ENCODE data around the gene ATOH1. TPM values are rescaled to one million over a fixed set of nuclear protein-coding genes. Genes with fewer than 3 reads are reported as not detected.

ATOH1 gene
- total RNA-seq, 1 experiment from 2014 or later, result not detected

DNA sequence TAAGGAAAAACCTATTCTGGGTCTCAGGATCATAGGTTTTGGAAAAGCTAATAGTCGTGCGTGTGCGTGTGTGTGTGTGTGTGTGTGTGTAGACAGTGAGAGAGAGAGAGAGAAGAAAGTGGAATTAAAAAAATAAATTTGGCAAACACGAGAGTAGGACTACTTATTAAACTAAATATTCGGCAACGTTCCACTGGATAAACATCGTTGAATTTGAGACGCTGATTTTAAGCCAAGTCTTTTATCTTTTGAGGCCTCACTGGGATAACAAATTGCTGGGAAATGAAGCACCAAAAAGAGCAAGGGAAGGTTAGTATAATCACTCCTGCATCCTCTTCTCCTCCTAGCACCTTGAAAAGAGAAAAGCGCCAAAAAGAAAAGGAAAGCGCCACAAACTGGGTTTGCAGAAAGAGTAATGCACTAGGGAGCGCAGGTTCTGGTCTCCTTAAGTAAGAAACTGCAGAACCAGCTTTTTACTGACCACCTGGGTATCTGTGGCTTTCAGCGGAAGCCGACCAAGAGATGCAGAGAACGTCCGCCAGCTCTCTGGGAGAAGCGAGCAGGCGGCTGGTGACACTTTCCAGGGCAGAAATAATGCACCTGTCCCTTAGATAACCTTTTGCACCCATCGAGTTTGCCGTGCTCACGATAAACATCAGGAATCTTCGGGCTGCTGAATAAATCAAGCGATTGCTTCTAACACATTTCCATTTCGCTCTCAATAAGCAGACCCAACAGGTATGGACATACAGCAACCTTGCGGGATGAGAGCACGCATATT lies 3.4 kb downstream of the ATOH1 start:
- H3K4me2 ChIP-seq (ENCODE audit: insufficient read depth, insufficient read length, low read length), result peak overlapping the region; percentile 54
- no peak overlapping the region for H2BK12ac ChIP-seq (ENCODE audit: insufficient read length, low read depth, low read length)
- H3K27me3 ChIP-seq (ENCODE audit: insufficient read depth, low read length), result peaks cover 56% of the 10 kb centered on the region
- H3K27ac ChIP-seq (ENCODE audit: insufficient read length, low read depth, low read length), result no peak overlapping the region
- no peaks in the 10 kb centered on the region for H3K79me1 ChIP-seq (ENCODE audit: insufficient read depth, low read depth, low read length, poor library complexity, severe bottlenecking)
- H3K18ac ChIP-seq (ENCODE audit: insufficient read length, low read depth, low read length), result no peak overlapping the region
- H3K79me2 ChIP-seq (ENCODE audit: insufficient read depth, low read length), result no peaks in the 10 kb centered on the region
- H3T11ph ChIP-seq (ENCODE audit: low read length), result no peak overlapping the region
- Mint-ChIP-seq H3K27ac (no peak overlapping the region), H3K4me1 (peaks cover 44 to 61% of the 10 kb centered on the region in 2 experiments), H3K9me3 (peaks cover 3 to 5% of the 10 kb centered on the region in 2 experiments; a peak in 4 of 5 replicates), H3K27me3 (ENCODE audit: low read depth) (peaks cover 99% of the 10 kb centered on the region), H3K36me3 (ENCODE audit: insufficient read depth in 1 of 3, low read depth in 3 of 3) (no peaks in the 10 kb centered on the region; a peak in 1 of 7 replicates), H3K4me3 (peak overlapping the region in 1 of 2 experiments; percentile 60; a peak in 3 of 5 replicates)
- no peak overlapping the region for H2BK120ac ChIP-seq (ENCODE audit: low read depth, low read length, poor library complexity, severe bottlenecking)
- no peak overlapping the region for H2AK5ac ChIP-seq (ENCODE audit: insufficient read length, low read length)
- H3K56ac ChIP-seq (ENCODE audit: insufficient read length, low read depth, low read length), result no peak overlapping the region
- no peak overlapping the region for H3K4ac ChIP-seq (ENCODE audit: low read depth, low read length)
- H3K9ac ChIP-seq (ENCODE audit: extremely low read depth, insufficient read length, low read length), result no peak overlapping the region
- no peak overlapping the region for H2BK15ac ChIP-seq (ENCODE audit: low read depth, low read length)
- no peak overlapping the region for H4K8ac ChIP-seq (replicated peaks; ENCODE audit: insufficient read length, low read depth, low read length)
- H4K91ac ChIP-seq (ENCODE audit: insufficient read length, low read depth, low read length), result no peak overlapping the region
- peaks cover 2% of the 10 kb centered on the region; the same call in 1 of the 2 replicates for H3K4me1 ChIP-seq (ENCODE audit: insufficient read depth, low read length)
- TF ChIP-seq, protein P1, sequence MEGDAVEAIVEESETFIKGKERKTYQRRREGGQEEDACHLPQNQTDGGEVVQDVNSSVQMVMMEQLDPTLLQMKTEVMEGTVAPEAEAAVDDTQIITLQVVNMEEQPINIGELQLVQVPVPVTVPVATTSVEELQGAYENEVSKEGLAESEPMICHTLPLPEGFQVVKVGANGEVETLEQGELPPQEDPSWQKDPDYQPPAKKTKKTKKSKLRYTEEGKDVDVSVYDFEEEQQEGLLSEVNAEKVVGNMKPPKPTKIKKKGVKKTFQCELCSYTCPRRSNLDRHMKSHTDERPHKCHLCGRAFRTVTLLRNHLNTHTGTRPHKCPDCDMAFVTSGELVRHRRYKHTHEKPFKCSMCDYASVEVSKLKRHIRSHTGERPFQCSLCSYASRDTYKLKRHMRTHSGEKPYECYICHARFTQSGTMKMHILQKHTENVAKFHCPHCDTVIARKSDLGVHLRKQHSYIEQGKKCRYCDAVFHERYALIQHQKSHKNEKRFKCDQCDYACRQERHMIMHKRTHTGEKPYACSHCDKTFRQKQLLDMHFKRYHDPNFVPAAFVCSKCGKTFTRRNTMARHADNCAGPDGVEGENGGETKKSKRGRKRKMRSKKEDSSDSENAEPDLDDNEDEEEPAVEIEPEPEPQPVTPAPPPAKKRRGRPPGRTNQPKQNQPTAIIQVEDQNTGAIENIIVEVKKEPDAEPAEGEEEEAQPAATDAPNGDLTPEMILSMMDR (conservative IDR thresholded peaks at IDR 0.05), result no peak
- peak; percentile 59 for DNase-seq
- no peak overlapping the region for H2AFZ ChIP-seq (ENCODE audit: low read length)
- H3K23ac ChIP-seq (ENCODE audit: insufficient read length, low read depth, low read length), result no peak overlapping the region
- WGBS (ENCODE audit: extremely low coverage, insufficient read length, low lambda C conversion rate), result no CpG with 5 or more reads among the region's 25 CpGs
- peaks cover 2% of the 10 kb centered on the region for H4K20me1 ChIP-seq (ENCODE audit: control insufficient read depth, insufficient read depth, insufficient read length)
- no peak overlapping the region for H3K14ac ChIP-seq (ENCODE audit: insufficient read depth, low read length)
- H3K23me2 ChIP-seq (ENCODE audit: insufficient read length, low read depth, low read length, poor library complexity, severe bottlenecking), result peaks cover 22% of the 10 kb centered on the region
- H4K5ac ChIP-seq (ENCODE audit: insufficient read length, low read depth, low read length), result no peak overlapping the region
- no peak overlapping the region for H2BK20ac ChIP-seq (ENCODE audit: low read depth, low read length, poor library complexity, severe bottlenecking)
- H2BK5ac ChIP-seq (ENCODE audit: insufficient read length, low read length), result no peak overlapping the region
- H3K9me3 ChIP-seq (ENCODE audit: control insufficient read depth, low read depth, low read length), result no peaks in the 10 kb centered on the region

Measured in H9 (cell line).